Measurements from ENCODE around the gene ORAI2. TPM values are rescaled to one million over a fixed set of nuclear protein-coding genes. Genes with fewer than 3 reads are reported as not detected.

Gene ORAI2
- total RNA-seq: 10 to 100 TPM in 3 of 4 donors, 1 to 10 TPM in 1; 6.2 to 16.0 (median 12.3) TPM

- H3K4me1 ChIP-seq: peaks cover 14 to 34% (median 30%) of the 10 kb centered on the region in 4 donors
- TF ChIP-seq CTCF (IDR thresholded peaks at IDR 0.05): no peak
- TF ChIP-seq POLR2AphosphoS5 (IDR thresholded peaks at IDR 0.05): peak in 1 of 2 donors; percentile 41
- peak within 1 kb of the TSS; percentile 42 to 74 (median 68) for H3K27ac ChIP-seq (replicated peaks in 1 of 4)
- 0% methylated on average over 4 of the region's 90 CpGs for WGBS
- no peaks in the 10 kb centered on the region for H3K9me3 ChIP-seq
- H3K36me3 ChIP-seq: peaks cover 0 to 8% (median 2%) of the 10 kb centered on the region in 4 donors
- H3K27me3 ChIP-seq: no peaks in the 10 kb centered on the region
- DNase-seq (ENCODE audit: extremely low spot score): no peak
- H3K4me3 ChIP-seq: peak within 1 kb of the TSS; percentile 82 to 90 (median 87)
- intact Hi-C loops (cut with DNase I): no loop called here
Measured at GRCh38 chr7:102433219-102434038, at the start of gene ORAI2. Gene ORAI2, plus strand, starts transcription at chr7:102433575. Its CDS starts 5,382 bp downstream, at chr7:102438957.

GRCh38 chr7:102387064-102387463, 46.3 kb upstream of the ORAI2 start:
- peak; percentile 81 for DNase-seq (ENCODE audit: extremely low spot score)
- Histone ChIP-seq H3K4me3 (no peak overlapping the region), H3K27ac (replicated peaks in 1 of 4) (no peak overlapping the region), H3K27me3 (no peaks in the 10 kb centered on the region), H3K4me1 (no peaks in the 10 kb centered on the region), H3K36me3 (peaks cover 0 to 65% (median 33%) of the 10 kb centered on the region in 4 donors), H3K9me3 (no peaks in the 10 kb centered on the region)
- no peak for TF ChIP-seq POLR2A (IDR thresholded peaks at IDR 0.05; ENCODE audit: low read depth)
- 90% methylated on average over 6 of the region's 6 CpGs for WGBS
- intact Hi-C loops (cut with DNase I): no loop called here

GRCh38 chr7:102389810-102390209, 43.6 kb upstream of the ORAI2 start:
- Histone ChIP-seq H3K27me3 (no peaks in the 10 kb centered on the region), H3K9me3 (no peaks in the 10 kb centered on the region), H3K4me3 (no peak overlapping the region), H3K4me1 (no peaks in the 10 kb centered on the region), H3K36me3 (peaks cover 0 to 57% (median 31%) of the 10 kb centered on the region in 4 donors), H3K27ac (replicated peaks in 1 of 4) (no peak overlapping the region)
- peak; percentile 29 for DNase-seq (ENCODE audit: extremely low spot score)
- WGBS: 90% methylated on average over 3 of the region's 3 CpGs
- intact Hi-C loops (cut with DNase I): loop anchor here (2.0 kb wide), 1 partner anchor 111 kb away; no protein-coding TSS in a partner anchor
- no peak for TF ChIP-seq POLR2A (IDR thresholded peaks at IDR 0.05; ENCODE audit: low read depth)
- no peak for TF ChIP-seq POLR2AphosphoS5 (IDR thresholded peaks at IDR 0.05)
- no peak for TF ChIP-seq EP300 (IDR thresholded peaks at IDR 0.05)
- no peak for TF ChIP-seq CTCF (IDR thresholded peaks at IDR 0.05)

GRCh38 chr7:102390697-102391484, 42.5 kb upstream of the ORAI2 start:
- peak; percentile 93 for DNase-seq (ENCODE audit: extremely low spot score)
- TF ChIP-seq CTCF (IDR thresholded peaks at IDR 0.05) (peak; percentile 87 to 95 (median 90)), EP300 (IDR thresholded peaks at IDR 0.05) (no peak), POLR2AphosphoS5 (IDR thresholded peaks at IDR 0.05) (peak in 1 of 2 donors; percentile 30), POLR2A (IDR thresholded peaks at IDR 0.05; ENCODE audit: low read depth) (no peak)
- no peak overlapping the region for H3K4me3 ChIP-seq
- intact Hi-C loops (cut with DNase I): loop anchor here (2.0 kb wide), 1 partner anchor 112 kb away; no protein-coding TSS in a partner anchor
- 62% methylated on average over 11 of the region's 12 CpGs for WGBS
- no peak overlapping the region for H3K27ac ChIP-seq (replicated peaks in 1 of 4)
- H3K9me3 ChIP-seq: no peaks in the 10 kb centered on the region
- H3K36me3 ChIP-seq: peaks cover 0 to 55% (median 24%) of the 10 kb centered on the region in 4 donors
- no peaks in the 10 kb centered on the region for H3K27me3 ChIP-seq
- peaks cover 0 to 7% (median 5%) of the 10 kb centered on the region in 4 donors for H3K4me1 ChIP-seq

- Histone ChIP-seq H3K27me3 (no peaks in the 10 kb centered on the region), H3K9me3 (no peaks in the 10 kb centered on the region), H3K36me3 (peaks cover 0 to 42% (median 15%) of the 10 kb centered on the region in 4 donors), H3K4me1 (peaks cover 6 to 15% (median 11%) of the 10 kb centered on the region in 4 donors), H3K27ac (replicated peaks in 1 of 4) (no peak overlapping the region), H3K4me3 (no peak overlapping the region)
- TF ChIP-seq POLR2A (IDR thresholded peaks at IDR 0.05; ENCODE audit: low read depth): no peak
- TF ChIP-seq EP300 (IDR thresholded peaks at IDR 0.05): no peak
- TF ChIP-seq POLR2AphosphoS5 (IDR thresholded peaks at IDR 0.05): no peak
- TF ChIP-seq CTCF (IDR thresholded peaks at IDR 0.05): no peak
- peak; percentile 17 for DNase-seq (ENCODE audit: extremely low spot score)
- WGBS: 93% methylated on average over 1 of the region's 1 CpG
- intact Hi-C loops (cut with DNase I): no loop called here
Measured at GRCh38 chr7:102392330-102392729, 41.0 kb upstream of the ORAI2 start.
